WERI-Rb-1 (cell line): ENCODE results near the gene SULT1C3.

Experiments used
- DNase-seq: peaks from one replicate; pipeline ENCODE4 v3.0.0-alpha.2; 2020
- H3K27ac ChIP-seq: fragments of 250-450 bp; sonication (Bioruptor Pico); 2 replicates; pipeline ENCODE4 v1.5.1; 2020; ENCODE audit warnings: mild to moderate bottlenecking, moderate library complexity
- H3K27me3 ChIP-seq: fragments of 250-450 bp; sonication (Bioruptor Pico); 2 replicates; pipeline ENCODE4 v1.5.1; 2021; ENCODE audit warnings: mild to moderate bottlenecking, low read depth, moderate library complexity; ENCODE audit not compliant: insufficient read depth, severe bottlenecking
- H3K36me3 ChIP-seq: fragments of 250-450 bp; sonication (Bioruptor Pico); 2 replicates; pipeline ENCODE4 v1.5.1; 2020; ENCODE audit warnings: mild to moderate bottlenecking, moderate library complexity
- H3K4me3 ChIP-seq: 2 replicates; pipeline ENCODE4 v1.5.1; 2011; ENCODE audit warnings: low read depth, mild to moderate bottlenecking, control low read depth, low read length
- H3K9me3 ChIP-seq: fragments of 250-450 bp; sonication (Bioruptor Pico); 2 replicates; pipeline ENCODE4 v1.5.1; 2021; ENCODE audit warnings: mild to moderate bottlenecking, moderate library complexity; ENCODE audit not compliant: severe bottlenecking
- CTCF ChIP-seq: IDR thresholded peaks from 2 replicates; pipeline ENCODE4 v1.5.1; 2011; ENCODE audit warnings: low read depth, mild to moderate bottlenecking, control low read depth, inconsistent platforms, low read length

SULT1C3 gene

GRCh38 chr2:108287169-108287568 is 47.4 kb downstream of the SULT1C3 start:
- H3K36me3 ChIP-seq, result no peaks in the 10 kb centered on the region
- H3K27me3 ChIP-seq, result peaks cover 81% of the 10 kb centered on the region
- H3K27ac ChIP-seq, result no peak overlapping the region
- TF ChIP-seq CTCF, result no peak
- DNase-seq, result no peak
- H3K9me3 ChIP-seq, result no peaks in the 10 kb centered on the region
- H3K4me3 ChIP-seq, result no peak overlapping the region

GRCh38 chr2:108288534-108289106 is 48.9 kb downstream of the SULT1C3 start, which contains the start of gene SULT1C2:
SULT1C2 (plus strand) TSS chr2:108288895; CDS start chr2:108293668, 4,773 bp downstream.
- TF ChIP-seq CTCF, result no peak
- Histone ChIP-seq H3K9me3 (no peaks in the 10 kb centered on the region), H3K36me3 (no peaks in the 10 kb centered on the region), H3K4me3 (no peak within 1 kb of the TSS), H3K27me3 (peaks cover 80% of the 10 kb centered on the region), H3K27ac (no peak within 1 kb of the TSS)
- no peak for DNase-seq

GRCh38 chr2:108293850-108294249 is 54.1 kb downstream of the SULT1C3 start:
- no peak for DNase-seq
- no peaks in the 10 kb centered on the region for H3K36me3 ChIP-seq
- no peaks in the 10 kb centered on the region for H3K9me3 ChIP-seq
- H3K27ac ChIP-seq, result no peak overlapping the region
- TF ChIP-seq CTCF, result no peak
- H3K27me3 ChIP-seq, result peaks cover 90% of the 10 kb centered on the region
- no peak overlapping the region for H3K4me3 ChIP-seq

GRCh38 chr2:108297436-108298141 is 57.8 kb downstream of the SULT1C3 start:
- DNase-seq, result no peak
- no peaks in the 10 kb centered on the region for H3K36me3 ChIP-seq
- H3K9me3 ChIP-seq, result no peaks in the 10 kb centered on the region
- H3K27me3 ChIP-seq, result peaks cover 87% of the 10 kb centered on the region
- no peak for TF ChIP-seq CTCF
- no peak overlapping the region for H3K27ac ChIP-seq
- no peak overlapping the region for H3K4me3 ChIP-seq

- no peaks in the 10 kb centered on the region for H3K9me3 ChIP-seq
- peaks cover 83% of the 10 kb centered on the region for H3K27me3 ChIP-seq
- H3K36me3 ChIP-seq, result no peaks in the 10 kb centered on the region
- H3K27ac ChIP-seq, result no peak overlapping the region
- DNase-seq, result no peak
- no peak for TF ChIP-seq CTCF
- H3K4me3 ChIP-seq, result no peak overlapping the region
Measured at GRCh38 chr2:108301558-108301957, 61.8 kb downstream of the SULT1C3 start.
